ENCODE results near the gene SYNPR.

DNA sequence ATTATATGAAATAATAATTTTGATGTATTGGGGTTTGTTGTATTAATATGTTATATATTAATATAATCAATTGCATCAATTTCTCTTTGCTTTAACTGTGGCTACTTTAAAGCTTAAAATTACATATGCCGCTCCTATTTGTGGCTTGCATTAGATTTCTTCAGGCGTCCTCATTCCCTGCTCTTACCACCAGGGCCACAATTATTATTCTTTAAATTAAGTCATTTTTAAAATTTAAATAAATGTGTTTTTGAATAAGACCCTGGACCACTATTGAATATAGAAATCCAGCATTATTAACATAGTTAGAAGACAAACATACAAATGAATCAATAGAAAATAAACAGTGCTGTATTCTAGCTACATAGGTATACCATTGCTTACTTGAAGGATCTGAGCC lies 318.9 kb downstream of the SYNPR start:
- TF ChIP-seq POLR2A (IDR thresholded peaks at IDR 0.05) (no peak), EP300 (IDR thresholded peaks at IDR 0.05) (no peak)
- TF ChIP-seq, protein P1, sequence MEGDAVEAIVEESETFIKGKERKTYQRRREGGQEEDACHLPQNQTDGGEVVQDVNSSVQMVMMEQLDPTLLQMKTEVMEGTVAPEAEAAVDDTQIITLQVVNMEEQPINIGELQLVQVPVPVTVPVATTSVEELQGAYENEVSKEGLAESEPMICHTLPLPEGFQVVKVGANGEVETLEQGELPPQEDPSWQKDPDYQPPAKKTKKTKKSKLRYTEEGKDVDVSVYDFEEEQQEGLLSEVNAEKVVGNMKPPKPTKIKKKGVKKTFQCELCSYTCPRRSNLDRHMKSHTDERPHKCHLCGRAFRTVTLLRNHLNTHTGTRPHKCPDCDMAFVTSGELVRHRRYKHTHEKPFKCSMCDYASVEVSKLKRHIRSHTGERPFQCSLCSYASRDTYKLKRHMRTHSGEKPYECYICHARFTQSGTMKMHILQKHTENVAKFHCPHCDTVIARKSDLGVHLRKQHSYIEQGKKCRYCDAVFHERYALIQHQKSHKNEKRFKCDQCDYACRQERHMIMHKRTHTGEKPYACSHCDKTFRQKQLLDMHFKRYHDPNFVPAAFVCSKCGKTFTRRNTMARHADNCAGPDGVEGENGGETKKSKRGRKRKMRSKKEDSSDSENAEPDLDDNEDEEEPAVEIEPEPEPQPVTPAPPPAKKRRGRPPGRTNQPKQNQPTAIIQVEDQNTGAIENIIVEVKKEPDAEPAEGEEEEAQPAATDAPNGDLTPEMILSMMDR (IDR thresholded peaks at IDR 0.05), result no peak
